SK-N-SH (cell line): ENCODE measurements around the gene LDB2. TPM values are rescaled to one million over a fixed set of nuclear protein-coding genes. Genes with fewer than 3 reads are reported as not detected.
A peak's percentile ranks its signal among the peaks of the same experiment; 100 is the strongest.

ENCODE experiments used
- CTCF ChIA-PET: fragments of 300-600, 350-600 bp; formaldehyde crosslinking; extraction: SDS; loops from one replicate; lab custom pipeline; 2021; lab: Yijun Ruan, JAX
- POLR2A ChIA-PET: fragments of 350-600 bp; sonication (Branson Sonifier 250); formaldehyde crosslinking; extraction: SDS; loops from one replicate; lab custom pipeline; 2020; ENCODE audit warnings: antibody characterized with exemption, inconsistent platforms; lab: Yijun Ruan, JAX
- DNase-seq: peaks from one replicate; pipeline ENCODE4 v3.0.0; 2012
- H2AFZ ChIP-seq: fragments of 200-600 bp; sonication (generic); 2 replicates; pipeline ENCODE4 v1.8.1; 2016; ENCODE audit warnings: antibody characterized with exemption, mild to moderate bottlenecking, low read depth
- H3F3A ChIP-seq: fragments of 200-600 bp; sonication (generic); replicated peaks from 2 replicates; pipeline ENCODE3; 2016; ENCODE audit warnings: antibody characterized with exemption, mild to moderate bottlenecking; ENCODE audit not compliant: insufficient read depth
- H3K27ac ChIP-seq, 2 experiments: fragments of 200-500 bp in 1 of 2; fragments of 200-600 bp in 1 of 2; sonication (Bioruptor generic) in 1 of 2; sonication (generic), shearing (Covaris generic) in 1 of 2; 2 replicates each; pipeline versions ENCODE4 v1.5.1 to v1.6.1; 2014 to 2016; ENCODE audit warnings: low read depth in 2 of 2, inconsistent platforms in 1 of 2, low read length in 1 of 2, mild to moderate bottlenecking in 1 of 2, mixed read lengths in 1 of 2
- H3K27me3 ChIP-seq: fragments of 200-600 bp; sonication (generic), shearing (Covaris generic); 2 replicates; pipeline ENCODE4 v1.6.1; 2016; ENCODE audit warnings: mixed run types; ENCODE audit not compliant: insufficient read depth
- H3K36me3 ChIP-seq, 2 experiments: fragments of 200-500 bp in 1 of 2; fragments of 200-600 bp in 1 of 2; sonication (Bioruptor generic) in 1 of 2; sonication (generic) in 1 of 2; replicated peaks in 1 of 2; 2 replicates each; pipeline versions ENCODE3 to v1.5.1; 2014 to 2016; ENCODE audit warnings: low read length in 1 of 2, mild to moderate bottlenecking in 1 of 2; ENCODE audit not compliant: insufficient read depth in 2 of 2, control insufficient read depth in 1 of 2
- H3K4me1 ChIP-seq, 2 experiments: fragments of 200-500 bp in 1 of 2; fragments of 200-600 bp in 1 of 2; sonication (Bioruptor generic) in 1 of 2; sonication (generic), shearing (Covaris generic) in 1 of 2; 2 replicates each; pipeline versions ENCODE4 v1.5.1 to v1.6.1; 2014 to 2016; ENCODE audit warnings: low read depth in 1 of 2, low read length in 1 of 2, mixed run types in 1 of 2; ENCODE audit not compliant: insufficient read depth in 2 of 2, control insufficient read depth in 1 of 2
- H3K4me2 ChIP-seq: fragments of 200-600 bp; sonication (generic), shearing (Covaris generic); 2 replicates; pipeline ENCODE4 v1.6.1; 2017; ENCODE audit warnings: mixed run types
- H3K4me3 ChIP-seq, 2 experiments: fragments of 200-500 bp in 1 of 2; fragments of 200-600 bp in 1 of 2; sonication (Bioruptor generic) in 1 of 2; sonication (generic), shearing (Covaris generic) in 1 of 2; 2 replicates each; pipeline versions ENCODE4 v1.5.1 to v1.8.1; 2014 to 2016; ENCODE audit warnings: low read depth in 2 of 2, inconsistent platforms in 1 of 2, low read length in 1 of 2, mild to moderate bottlenecking in 1 of 2, mixed read lengths in 1 of 2, moderate library complexity in 1 of 2
- H3K79me2 ChIP-seq: fragments of 200-600 bp; sonication (generic); 2 replicates; pipeline ENCODE4 v1.8.1; 2017; ENCODE audit warnings: mild to moderate bottlenecking; ENCODE audit not compliant: insufficient read depth
- H3K9ac ChIP-seq: fragments of 200-600 bp; sonication (generic); 2 replicates; pipeline ENCODE4 v1.6.1; 2017; ENCODE audit warnings: mixed run types
- H3K9me2 ChIP-seq: fragments of 200-600 bp; sonication (generic); 2 replicates; pipeline ENCODE4 v1.6.1; 2017; ENCODE audit warnings: mixed run types
- H3K9me3 ChIP-seq: fragments of 200-600 bp; sonication (generic); 2 replicates; pipeline ENCODE4 v1.6.1; 2017; ENCODE audit warnings: mixed run types, mild to moderate bottlenecking, moderate library complexity
- H4K20me1 ChIP-seq: fragments of 200-600 bp; sonication (generic); 2 replicates; pipeline ENCODE4 v1.6.1; 2017; ENCODE audit warnings: mild to moderate bottlenecking, mixed run types; ENCODE audit not compliant: insufficient read depth
- ELF1 ChIP-seq: IDR thresholded peaks from 2 replicates; pipeline ENCODE4 v1.4.0; 2012
- EZH2phosphoT487 ChIP-seq: fragments of 200-600 bp; sonication (generic); IDR thresholded peaks from 2 replicates; pipeline ENCODE4 v1.6.1; 2017; ENCODE audit warnings: low read depth, mixed run types, mild to moderate bottlenecking, antibody characterized with exemption, moderate library complexity, borderline replicate concordance
- FOSL2 ChIP-seq: IDR thresholded peaks from 2 replicates; pipeline ENCODE4 v1.4.0; 2012; ENCODE audit warnings: low read depth, mild to moderate bottlenecking, moderate library complexity, borderline replicate concordance
- POLR2AphosphoS5 ChIP-seq: IDR thresholded peaks from 2 replicates; pipeline ENCODE4 v1.6.1; 2012; ENCODE audit warnings: low read depth, low read length
- RAD21 ChIP-seq: IDR thresholded peaks from 2 replicates; pipeline ENCODE4 v1.6.1; 2012; ENCODE audit warnings: mild to moderate bottlenecking, low read length
- RCOR1 ChIP-seq: fragments of 150-350 bp; IDR thresholded peaks from 2 replicates; pipeline ENCODE4 v1.6.1; 2017; ENCODE audit warnings: antibody characterized with exemption, low read length
- SIN3A ChIP-seq: IDR thresholded peaks from 2 replicates; pipeline ENCODE4 v1.6.1; 2012; ENCODE audit warnings: low read depth, mild to moderate bottlenecking, low read length, moderate library complexity, borderline replicate concordance
- SMC3 ChIP-seq: IDR thresholded peaks from 2 replicates; pipeline ENCODE4 v1.6.1; 2012; ENCODE audit warnings: low read depth, low read length, improper control_type of control experiment
- polyA plus RNA-seq, 3 experiments: library from polyadenylated mRNA; depleted of rRNA; stranded (reverse); fragments of >200 nt; gene quantifications; 2 replicates each; pipeline ENCODE4 v1.2.3, GENCODE V29; 2012
- TF ChIP-seq, protein P1 (sequence below): IDR thresholded peaks from 2 replicates; pipeline ENCODE4 v1.4.0; 2012; ENCODE audit warnings: low read depth, borderline replicate concordance
- TF ChIP-seq, protein P2 (sequence below): fragments of 200-600 bp; sonication (generic); IDR thresholded peaks from 2 replicates; pipeline ENCODE4 v1.6.1; 2017; ENCODE audit warnings: antibody characterized with exemption, mild to moderate bottlenecking, moderate library complexity

The LDB2 gene
- polyA plus RNA-seq, 1 of the 3 experiments (the other 2 are of a cell fraction), result 11.0 TPM

DNA sequence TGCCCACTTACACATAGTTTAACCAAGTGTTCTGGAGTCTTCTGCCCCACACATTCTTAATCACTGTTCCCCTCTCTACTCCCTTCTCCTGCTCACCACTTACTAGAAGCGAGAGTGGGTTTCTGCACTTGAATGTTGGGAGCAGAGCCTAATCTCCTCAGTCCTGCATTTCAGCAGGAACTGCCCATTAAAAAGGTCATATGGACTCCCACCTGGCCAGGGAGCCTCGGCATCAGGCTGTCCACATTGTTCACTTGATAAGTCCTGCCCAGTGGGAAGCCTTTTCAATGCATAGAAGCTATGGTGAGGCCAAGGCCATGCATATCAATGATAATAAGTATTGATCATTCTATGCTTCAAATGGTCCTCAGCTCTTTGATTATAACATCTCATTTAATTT lies 144.3 kb downstream of the LDB2 start (continued):
- TF ChIP-seq, protein P1, sequence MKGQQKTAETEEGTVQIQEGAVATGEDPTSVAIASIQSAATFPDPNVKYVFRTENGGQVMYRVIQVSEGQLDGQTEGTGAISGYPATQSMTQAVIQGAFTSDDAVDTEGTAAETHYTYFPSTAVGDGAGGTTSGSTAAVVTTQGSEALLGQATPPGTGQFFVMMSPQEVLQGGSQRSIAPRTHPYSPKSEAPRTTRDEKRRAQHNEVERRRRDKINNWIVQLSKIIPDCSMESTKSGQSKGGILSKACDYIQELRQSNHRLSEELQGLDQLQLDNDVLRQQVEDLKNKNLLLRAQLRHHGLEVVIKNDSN, result no peak
- no peak for TF ChIP-seq SIN3A
- TF ChIP-seq, protein P2, sequence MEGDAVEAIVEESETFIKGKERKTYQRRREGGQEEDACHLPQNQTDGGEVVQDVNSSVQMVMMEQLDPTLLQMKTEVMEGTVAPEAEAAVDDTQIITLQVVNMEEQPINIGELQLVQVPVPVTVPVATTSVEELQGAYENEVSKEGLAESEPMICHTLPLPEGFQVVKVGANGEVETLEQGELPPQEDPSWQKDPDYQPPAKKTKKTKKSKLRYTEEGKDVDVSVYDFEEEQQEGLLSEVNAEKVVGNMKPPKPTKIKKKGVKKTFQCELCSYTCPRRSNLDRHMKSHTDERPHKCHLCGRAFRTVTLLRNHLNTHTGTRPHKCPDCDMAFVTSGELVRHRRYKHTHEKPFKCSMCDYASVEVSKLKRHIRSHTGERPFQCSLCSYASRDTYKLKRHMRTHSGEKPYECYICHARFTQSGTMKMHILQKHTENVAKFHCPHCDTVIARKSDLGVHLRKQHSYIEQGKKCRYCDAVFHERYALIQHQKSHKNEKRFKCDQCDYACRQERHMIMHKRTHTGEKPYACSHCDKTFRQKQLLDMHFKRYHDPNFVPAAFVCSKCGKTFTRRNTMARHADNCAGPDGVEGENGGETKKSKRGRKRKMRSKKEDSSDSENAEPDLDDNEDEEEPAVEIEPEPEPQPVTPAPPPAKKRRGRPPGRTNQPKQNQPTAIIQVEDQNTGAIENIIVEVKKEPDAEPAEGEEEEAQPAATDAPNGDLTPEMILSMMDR, result no peak

DNA sequence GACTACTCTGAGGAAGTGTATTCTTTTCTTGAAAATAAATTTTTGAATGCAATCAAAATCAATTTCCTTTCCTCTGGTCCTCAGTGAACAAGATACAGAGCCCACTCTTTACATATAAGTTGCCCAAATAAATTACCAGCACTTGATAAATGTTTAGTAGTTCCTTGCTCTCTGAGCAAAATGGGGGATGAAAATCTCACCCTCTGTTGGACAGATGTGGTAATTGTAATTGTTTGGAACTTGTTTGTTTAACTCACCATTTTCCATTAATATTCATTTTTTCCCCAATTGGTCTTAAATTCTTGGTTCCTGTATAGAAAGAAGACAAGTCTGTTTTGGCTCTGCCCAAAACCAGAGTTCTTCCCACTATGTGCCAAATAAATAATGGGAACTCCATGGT lies 146.3 kb downstream of the LDB2 start:
- peak overlapping the region; percentile 27 to 28; a peak in 2 of 4 replicates for H3K27ac ChIP-seq
- no peak overlapping the region for H3K9ac ChIP-seq
- H3K36me3 ChIP-seq, result no peaks in the 10 kb centered on the region
- H4K20me1 ChIP-seq, result no peaks in the 10 kb centered on the region
- DNase-seq, result no peak
- no peak overlapping the region for H3K4me3 ChIP-seq
- H2AFZ ChIP-seq, result no peak overlapping the region
- H3K4me1 ChIP-seq, result peaks cover 6 to 9% of the 10 kb centered on the region in 2 experiments
- no peaks in the 10 kb centered on the region for H3K79me2 ChIP-seq
- POLR2A ChIA-PET, result no interaction called here
- H3K27me3 ChIP-seq, result no peaks in the 10 kb centered on the region
- H3K4me2 ChIP-seq, result no peak overlapping the region
- H3K9me3 ChIP-seq, result no peaks in the 10 kb centered on the region
- H3K9me2 ChIP-seq, result no peaks in the 10 kb centered on the region
- TF ChIP-seq RAD21 (peak; percentile 47; the same call in 1 of the 2 replicates), FOSL2 (no peak), POLR2AphosphoS5 (no peak), EZH2phosphoT487 (no peak), RCOR1 (no peak), SMC3 (peak; percentile 13; the same call in 1 of the 2 replicates), ELF1 (no peak)
- TF ChIP-seq, protein P2, result peak; percentile 51
- CTCF ChIA-PET, result no interaction called here
- H3F3A ChIP-seq, result no peaks in the 10 kb centered on the region
